H1 (cell line): Measurements from ENCODE around the gene MBD5. TPM values are rescaled to one million over a fixed set of nuclear protein-coding genes. Genes with fewer than 3 reads are reported as not detected.

Experiments used
- CTCF ChIA-PET: fragments of 300-600 bp; sonication (Branson Sonifier 250); formaldehyde crosslinking; loops from one replicate; lab custom pipeline; 2021; ENCODE audit not compliant: partially characterized antibody; lab: Charles Lee
- POLR2A ChIA-PET: fragments of 300-600 bp; sonication (Branson Sonifier 250); formaldehyde crosslinking; loops from one replicate; lab custom pipeline; 2021; ENCODE audit warnings: inconsistent platforms; ENCODE audit not compliant: partially characterized antibody; lab: Charles Lee
- DNase-seq, 2 experiments: peaks; one replicate each; pipeline versions ENCODE4 v3.0.0 to v3.0.0-alpha.2; 2010 to 2022; ENCODE audit warnings: low spot score in 2 of 2, low read depth in 1 of 2, mixed read lengths in 1 of 2
- FAIRE-seq: peaks from 2 replicates; lab custom pipeline; 2011; peaks lifted over from hg19 to GRCh38; lab: Jason Lieb, UNC
- H2AFZ ChIP-seq: 2 replicates; pipeline ENCODE4 v1.8.1; 2012; ENCODE audit warnings: low read length, inconsistent platforms
- H2AK5ac ChIP-seq: 2 replicates; pipeline ENCODE4 v1.6.1; 2013; ENCODE audit warnings: low read depth, low read length
- H2BK120ac ChIP-seq: replicated peaks from 2 replicates; pipeline ENCODE3; 2013; ENCODE audit warnings: low read depth, low read length, inconsistent platforms
- H2BK12ac ChIP-seq: 2 replicates; pipeline ENCODE4 v1.6.1; 2013; ENCODE audit warnings: low read depth, low read length
- H2BK15ac ChIP-seq: 2 replicates; pipeline ENCODE4 v1.6.1; 2013; ENCODE audit warnings: low read length
- H2BK20ac ChIP-seq: 2 replicates; pipeline ENCODE4 v1.6.1; 2013; ENCODE audit warnings: low read length
- H2BK5ac ChIP-seq: 2 replicates; pipeline ENCODE4 v1.6.1; 2013; ENCODE audit warnings: low read depth, low read length
- H3K14ac ChIP-seq: 2 replicates; pipeline ENCODE4 v1.6.1; 2013; ENCODE audit warnings: inconsistent platforms; ENCODE audit not compliant: insufficient read length
- H3K18ac ChIP-seq: 2 replicates; pipeline ENCODE4 v1.6.1; 2013; ENCODE audit warnings: low read length; ENCODE audit errors: extremely low read depth
- H3K23ac ChIP-seq: 2 replicates; pipeline ENCODE4 v1.6.1; 2013; ENCODE audit warnings: inconsistent platforms; ENCODE audit not compliant: insufficient read length
- H3K23me2 ChIP-seq: 2 replicates; pipeline ENCODE4 v1.6.1; 2013; ENCODE audit warnings: low read depth, low read length
- H3K27ac ChIP-seq: 2 replicates; pipeline ENCODE4 v1.6.1; 2011; ENCODE audit warnings: low read depth, low read length, inconsistent platforms
- H3K27me3 ChIP-seq, 4 experiments: replicated peaks in 1 of 4; 1 replicate in 1 of 4; 2 replicates in 3 of 4; pipeline versions ENCODE4 v1.6.1 to v1.8.1; 2011 to 2013; ENCODE audit warnings: low read length in 3 of 4, mild to moderate bottlenecking in 3 of 4, inconsistent platforms in 2 of 4, mixed read lengths in 2 of 4, moderate library complexity in 1 of 4; ENCODE audit not compliant: control insufficient read depth in 3 of 4, insufficient read depth in 3 of 4; ENCODE audit errors: extremely low read depth in 1 of 4
- H3K36me3 ChIP-seq, 4 experiments: 2 replicates each; pipeline versions ENCODE4 v1.6.1 to v1.8.1; 2011 to 2013; ENCODE audit warnings: mild to moderate bottlenecking in 4 of 4, low read length in 3 of 4, moderate library complexity in 2 of 4, control low read depth in 1 of 4, inconsistent platforms in 1 of 4; ENCODE audit not compliant: insufficient read depth in 4 of 4, control insufficient read depth in 2 of 4
- H3K4ac ChIP-seq: replicated peaks from 2 replicates; pipeline ENCODE3; 2013; ENCODE audit warnings: low read length, low read depth, mixed read lengths, inconsistent platforms; ENCODE audit not compliant: insufficient read length
- H3K4me1 ChIP-seq, 4 experiments: replicated peaks in 1 of 4; 1 replicate in 1 of 4; 2 replicates in 3 of 4; pipeline versions ENCODE4 v1.6.1 to v1.8.1; 2011 to 2013; ENCODE audit warnings: low read length in 3 of 4, inconsistent platforms in 2 of 4, mixed read lengths in 1 of 4; ENCODE audit not compliant: insufficient read depth in 4 of 4, control insufficient read depth in 3 of 4
- H3K4me2 ChIP-seq, 2 experiments: 2 replicates each; pipeline versions ENCODE4 v1.6.1 to v1.8.1; 2011 to 2013; ENCODE audit warnings: low read depth in 2 of 2, low read length in 2 of 2, control low read depth in 1 of 2, inconsistent platforms in 1 of 2, mild to moderate bottlenecking in 1 of 2; ENCODE audit not compliant: insufficient read depth in 1 of 2
- H3K4me3 ChIP-seq, 4 experiments: fragments of 200-600, 300-600 bp in 1 of 4; sonication (generic), shearing (Covaris generic), sonication (Bioruptor Twin) in 1 of 4; 2 replicates each; pipeline versions ENCODE4 v1.5.1 to v1.8.1; 2011 to 2016; ENCODE audit warnings: low read length in 4 of 4, low read depth in 3 of 4, control low read depth in 2 of 4, inconsistent platforms in 2 of 4, mild to moderate bottlenecking in 2 of 4, mixed read lengths in 1 of 4, moderate library complexity in 1 of 4; ENCODE audit not compliant: insufficient read depth in 2 of 4; ENCODE audit errors: extremely low read depth in 1 of 4
- H3K56ac ChIP-seq: replicated peaks from 2 replicates; pipeline ENCODE3; 2013; ENCODE audit warnings: low read depth, mild to moderate bottlenecking, mixed read lengths, low read length, inconsistent platforms; ENCODE audit not compliant: insufficient read length
- H3K79me1 ChIP-seq: 2 replicates; pipeline ENCODE4 v1.6.1; 2013; ENCODE audit warnings: low read depth, low read length, control low read depth
- H3K79me2 ChIP-seq, 2 experiments: 2 replicates each; pipeline versions ENCODE4 v1.6.1 to v1.8.1; 2012 to 2013; ENCODE audit warnings: low read length in 2 of 2, mild to moderate bottlenecking in 2 of 2, inconsistent platforms in 1 of 2; ENCODE audit not compliant: insufficient read depth in 2 of 2, control insufficient read depth in 1 of 2
- H3K9ac ChIP-seq, 4 experiments: replicated peaks in 1 of 4; 1 replicate in 1 of 4; 2 replicates in 3 of 4; pipeline versions ENCODE4 v1.6.1 to v1.8.1; 2011 to 2013; ENCODE audit warnings: low read depth in 3 of 4, low read length in 3 of 4, control low read depth in 2 of 4, mild to moderate bottlenecking in 2 of 4, moderate library complexity in 2 of 4, inconsistent platforms in 1 of 4; ENCODE audit errors: extremely low read depth in 1 of 4
- H3K9me3 ChIP-seq, 2 experiments: 2 replicates each; pipeline versions ENCODE4 v1.6.1 to v1.8.1; 2012 to 2013; ENCODE audit warnings: mild to moderate bottlenecking in 2 of 2, moderate library complexity in 2 of 2, control low read depth in 1 of 2, inconsistent platforms in 1 of 2, low read depth in 1 of 2, low read length in 1 of 2, mixed read lengths in 1 of 2; ENCODE audit not compliant: insufficient read depth in 2 of 2
- H4K20me1 ChIP-seq, 2 experiments: replicated peaks in 1 of 2; 2 replicates each; pipeline versions ENCODE3 to v1.8.1; 2011 to 2013; ENCODE audit warnings: inconsistent platforms in 2 of 2, low read length in 2 of 2, mild to moderate bottlenecking in 1 of 2; ENCODE audit not compliant: insufficient read depth in 2 of 2, control insufficient read depth in 1 of 2
- H4K5ac ChIP-seq: 2 replicates; pipeline ENCODE4 v1.6.1; 2013; ENCODE audit warnings: low read length, low read depth, mixed read lengths, inconsistent platforms; ENCODE audit not compliant: insufficient read length
- H4K8ac ChIP-seq: 2 replicates; pipeline ENCODE4 v1.8.0; 2013; ENCODE audit warnings: mild to moderate bottlenecking, moderate library complexity, low read length, inconsistent platforms; ENCODE audit not compliant: insufficient read depth; ENCODE audit errors: extremely low read depth
- H4K91ac ChIP-seq: replicated peaks from 2 replicates; pipeline ENCODE3; 2013; ENCODE audit warnings: low read length, mixed read lengths, inconsistent platforms; ENCODE audit not compliant: insufficient read length
- BACH1 ChIP-seq: IDR thresholded peaks from 2 replicates; pipeline ENCODE4 v1.6.1; 2012; ENCODE audit warnings: low read length, improper control_type of control experiment
- BRCA1 ChIP-seq: IDR thresholded peaks from 2 replicates; pipeline ENCODE4 v1.6.1; 2012; ENCODE audit warnings: low read depth, low read length, improper control_type of control experiment
- EP300 ChIP-seq, 2 experiments: IDR thresholded peaks; 1 replicate in 1 of 2; 2 replicates in 1 of 2; pipeline ENCODE4 v1.6.1; 2011 to 2012; ENCODE audit warnings: low read depth in 2 of 2, low read length in 2 of 2, mild to moderate bottlenecking in 2 of 2, borderline replicate concordance in 1 of 2, inconsistent platforms in 1 of 2, moderate library complexity in 1 of 2
- HDAC2 ChIP-seq, 2 experiments: fragments of 300-600 bp in 1 of 2; sonication (generic) in 1 of 2; IDR thresholded peaks; 2 replicates each; pipeline ENCODE4 v1.6.1; 2011 to 2012; ENCODE audit warnings: low read depth in 2 of 2, low read length in 2 of 2, mild to moderate bottlenecking in 2 of 2, moderate library complexity in 2 of 2, borderline replicate concordance in 1 of 2, inconsistent platforms in 1 of 2
- PHF8 ChIP-seq: fragments of 200-600 bp; sonication (generic); conservative IDR thresholded peaks from 2 replicates; pipeline ENCODE4 v1.7.1; 2012; ENCODE audit warnings: low read depth, mild to moderate bottlenecking, inconsistent platforms, low read length, moderate library complexity
- RBBP5 ChIP-seq: IDR thresholded peaks from 2 replicates; pipeline ENCODE4 v1.7.1; 2012; ENCODE audit warnings: low read depth, mild to moderate bottlenecking, inconsistent platforms, low read length, moderate library complexity, borderline replicate concordance
- SAP30 ChIP-seq: fragments of 300-600 bp; sonication (generic); IDR thresholded peaks from 2 replicates; pipeline ENCODE4 v1.7.1; 2012; ENCODE audit warnings: low read length, moderate library complexity, mild to moderate bottlenecking, inconsistent platforms; ENCODE audit not compliant: insufficient read depth, insufficient replicate concordance
- SIN3A ChIP-seq, 2 experiments: IDR thresholded peaks in 1 of 2; conservative IDR thresholded peaks in 1 of 2; 2 replicates each; pipeline ENCODE4 v1.6.1; 2011 to 2012; ENCODE audit warnings: low read length in 2 of 2, improper control_type of control experiment in 1 of 2, low read depth in 1 of 2, mild to moderate bottlenecking in 1 of 2
- SP2 ChIP-seq: IDR thresholded peaks from 2 replicates; pipeline ENCODE4 v1.6.1; 2012; ENCODE audit warnings: mild to moderate bottlenecking, low read length, inconsistent platforms
- SRF ChIP-seq: IDR thresholded peaks from 2 replicates; pipeline ENCODE4 v1.6.1; 2011; ENCODE audit warnings: mild to moderate bottlenecking, low read depth, low read length, moderate library complexity
- TCF12 ChIP-seq: IDR thresholded peaks from 2 replicates; pipeline ENCODE4 v1.6.1; 2011; ENCODE audit warnings: low read depth, mild to moderate bottlenecking, low read length
- WGBS, 2 experiments: shearing (Covaris generic) in 1 of 2; methylation state at CpG; one replicate each; pipeline versions ENCODE4 v1.1.6 to v1.1.7; 2013 to 2015; ENCODE audit warnings: low lambda C conversion rate in 2 of 2, mixed read lengths in 2 of 2, inconsistent platforms in 1 of 2, low coverage in 1 of 2, missing lambda C conversion rate in 1 of 2; ENCODE audit not compliant: insufficient replicate concordance in 2 of 2, insufficient coverage in 1 of 2, insufficient read length in 1 of 2; ENCODE audit errors: extremely low coverage in 1 of 2, missing lambda C conversion rate in 1 of 2; 5-methylcytosine and 5-hydroxymethylcytosine counted together
- polyA plus RNA-seq, 7 experiments: library from polyadenylated mRNA; depleted of rRNA in 3 of 7; stranded (reverse) in 5 of 7; unstranded in 2 of 7; fragments of >200 nt in 5 of 7; fragments of 200-250 nt in 2 of 7; gene quantifications; 1 replicate in 5 of 7; 2 replicates in 1 of 7; 4 replicates in 1 of 7; pipeline versions ENCODE4 v1.2.1 to v1.2.3, GENCODE V29; 2011 to 2013; ENCODE audit warnings: missing spikeins in 2 of 7, mixed read lengths in 2 of 7
- total RNA-seq: library from RNA; stranded (reverse); fragmentation: NEBNext Ultra II Directional; extraction: Animal tissue kit (Norgen Biotek cat#: 25700); gene quantifications from 2 replicates; pipeline ENCODE4 v1.2.1, GENCODE V29; 2021

The MBD5 gene
- total and polyA plus RNA-seq, 2 of the 8 experiments (the other 6 are each of a cell fraction or from before 2014, with no cell fraction given) = 9.7 to 29.4 TPM

DNA sequence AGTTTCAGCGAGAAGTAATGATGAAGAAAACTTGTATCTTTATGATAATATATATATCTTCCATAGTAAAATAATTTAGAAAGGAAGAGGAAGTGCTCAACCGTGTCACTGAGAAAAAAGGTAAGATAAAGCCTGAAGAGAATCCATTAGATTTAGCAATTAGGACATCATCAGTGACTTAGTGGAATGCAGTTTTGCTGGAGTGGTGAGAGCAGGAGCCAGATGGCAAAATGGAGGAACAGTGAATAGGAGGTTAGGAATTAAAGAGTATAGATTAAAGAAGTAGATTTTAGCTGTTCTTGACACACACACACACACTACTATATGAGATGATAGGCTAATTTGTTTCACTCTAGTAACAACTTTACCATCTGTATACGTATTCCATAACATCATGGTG is 466.5 kb downstream of the MBD5 start:
- FAIRE-seq = no peak
- no peak overlapping the region for H2BK15ac ChIP-seq
- H3K14ac ChIP-seq = no peak overlapping the region
- no peaks in the 10 kb centered on the region for H3K79me2 ChIP-seq
- CTCF ChIA-PET = interaction anchor here (3.1 kb wide), 1 partner anchor 21 kb away, joined by 13 read pairs; no protein-coding TSS in a partner anchor
- no peak overlapping the region for H4K8ac ChIP-seq
- POLR2A ChIA-PET = no interaction called here
- no peaks in the 10 kb centered on the region for H3K79me1 ChIP-seq
- no peak overlapping the region for H3K9ac ChIP-seq
- no peaks in the 10 kb centered on the region for H3K27me3 ChIP-seq
- no peak overlapping the region for H3K56ac ChIP-seq
- H2AK5ac ChIP-seq = no peak overlapping the region
- no peak overlapping the region for H3K23ac ChIP-seq
- H3K4me2 ChIP-seq = no peak overlapping the region
- no peak overlapping the region for H2BK12ac ChIP-seq
- no peak overlapping the region for H4K5ac ChIP-seq
- 93% methylated on average over 3 of the region's 3 CpGs; no CpG with 5 or more reads in 1 of the 2 experiments for WGBS, 2 experiments
- no peak overlapping the region for H3K18ac ChIP-seq
- H3K4me3 ChIP-seq = no peak overlapping the region
- H2BK5ac ChIP-seq = no peak overlapping the region
- H2BK20ac ChIP-seq = no peak overlapping the region
- DNase-seq = no peak
- H4K91ac ChIP-seq = no peak overlapping the region
- H4K20me1 ChIP-seq = no peaks in the 10 kb centered on the region
- no peaks in the 10 kb centered on the region; the same call in 1 of the 2 replicates for H3K23me2 ChIP-seq
- no peak for TF ChIP-seq SIN3A (conservative IDR thresholded peaks at IDR 0.05 in 1 of 2, IDR thresholded peaks at IDR 0.05 in 1 of 2; ENCODE audit: low read depth in 1 of 2, low read length in 2 of 2)
- TF ChIP-seq RBBP5 = no peak
- no peak for TF ChIP-seq PHF8
- no peak for TF ChIP-seq BACH1
- TF ChIP-seq SP2 = no peak
- TF ChIP-seq SAP30 = no peak
- no peak for TF ChIP-seq TCF12
- TF ChIP-seq EP300 (IDR thresholded peaks at IDR 0.05; ENCODE audit: borderline replicate concordance in 1 of 2, low read depth in 2 of 2, low read length in 2 of 2) = no peak
- TF ChIP-seq HDAC2 (IDR thresholded peaks at IDR 0.05; ENCODE audit: borderline replicate concordance in 1 of 2, low read depth in 2 of 2, low read length in 2 of 2) = no peak
- no peak for TF ChIP-seq BRCA1
- no peak for TF ChIP-seq SRF
- H3K27ac ChIP-seq = no peak overlapping the region
- H3K4me1 ChIP-seq = peaks cover 0 to 2% (median 1%) of the 10 kb centered on the region in 4 experiments; a peak in 2 of 7 replicates
- no peaks in the 10 kb centered on the region for H3K36me3 ChIP-seq
- no peak overlapping the region for H3K4ac ChIP-seq
- no peak overlapping the region for H2BK120ac ChIP-seq
- H3K9me3 ChIP-seq = no peaks in the 10 kb centered on the region
- H2AFZ ChIP-seq = no peak overlapping the region
